ENCODE data around the gene BCL6. TPM values are rescaled to one million over a fixed set of nuclear protein-coding genes. Genes with fewer than 3 reads are reported as not detected.
"Not testable (repeated sequence)": the region's sequence is repeated elsewhere in the genome, so short reads cannot be mapped to it uniquely, and the experiment has no call there.

BCL6 gene
- total RNA-seq, 2 donors from 2014 or later: 67.8 to 158 TPM

DNA sequence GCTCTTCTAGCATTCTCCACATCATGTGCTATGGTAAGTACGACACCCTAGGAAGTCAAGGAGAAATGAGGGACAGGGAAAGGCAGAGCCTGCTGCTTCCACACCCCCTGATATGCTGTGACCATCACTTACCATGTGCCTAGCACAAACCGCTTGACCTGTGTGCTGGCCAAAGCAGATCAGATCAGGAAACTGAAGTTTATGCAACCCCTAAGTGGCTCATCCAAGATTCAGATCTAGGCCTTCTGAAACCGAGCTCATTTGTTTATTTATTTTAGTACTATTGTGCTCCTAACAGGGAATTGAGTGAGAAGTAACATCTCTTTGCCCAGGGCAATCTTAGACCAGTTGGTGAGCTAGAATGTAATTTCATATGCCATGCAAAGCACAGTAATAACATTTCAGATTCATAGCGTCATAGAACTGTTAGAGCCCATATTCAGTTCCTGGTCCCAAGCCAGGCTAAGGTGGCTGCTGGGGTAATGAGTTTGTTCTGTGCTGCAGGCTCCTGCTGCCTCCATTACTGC lies 42.7 kb downstream of the BCL6 start, which contains the start of gene RTP2:
TSS of gene RTP2 (minus strand) at position 51 of the 527 bp plus-strand sequence. CDS start 429 bp downstream, outside the sequence.
- H3K9me3 Mint-ChIP-seq: no peaks in the 10 kb centered on the region
- DNase-seq (ENCODE audit: low spot score) (no peak), ATAC-seq (no peak)
- peaks cover 0 to 4% of the 10 kb centered on the region in 2 donors for H3K27me3 Mint-ChIP-seq
- H3K36me3 Mint-ChIP-seq: no peaks in the 10 kb centered on the region
- no peak within 1 kb of the TSS for H3K4me3 Mint-ChIP-seq
- no peak within 1 kb of the TSS for H3K27ac Mint-ChIP-seq
- no peaks in the 10 kb centered on the region for H3K4me1 Mint-ChIP-seq (ENCODE audit: low read depth in 2 of 2)

DNA sequence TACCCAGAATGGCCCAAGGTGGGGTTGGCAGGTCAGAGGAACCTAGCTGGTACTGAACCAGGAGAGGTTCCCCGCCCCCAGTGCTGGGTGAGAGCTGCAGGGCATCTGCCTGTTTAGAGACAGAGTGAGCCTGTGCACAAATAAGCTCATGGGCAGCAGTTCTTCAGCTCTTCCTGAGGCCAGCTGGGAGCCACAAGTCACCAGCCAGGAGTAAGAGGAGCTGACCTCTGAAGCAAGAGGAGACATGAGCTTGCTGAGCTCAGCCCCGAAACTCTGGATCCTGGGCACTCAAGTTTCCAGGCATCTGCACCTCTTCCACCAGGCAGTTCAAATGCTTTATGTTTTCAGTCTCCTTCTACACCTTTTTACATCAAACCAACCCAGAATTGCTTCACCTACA lies 45.0 kb downstream of the BCL6 start:
- ATAC-seq (no peak), DNase-seq (ENCODE audit: low spot score) (no peak)
- H3K4me3 Mint-ChIP-seq: no peak overlapping the region
- H3K36me3 Mint-ChIP-seq: no peaks in the 10 kb centered on the region
- no peaks in the 10 kb centered on the region for H3K9me3 Mint-ChIP-seq
- H3K27me3 Mint-ChIP-seq: peaks cover 11 to 13% of the 10 kb centered on the region in 2 donors
- H3K4me1 Mint-ChIP-seq (ENCODE audit: low read depth in 2 of 2): no peaks in the 10 kb centered on the region
- no peak overlapping the region for H3K27ac Mint-ChIP-seq

DNA sequence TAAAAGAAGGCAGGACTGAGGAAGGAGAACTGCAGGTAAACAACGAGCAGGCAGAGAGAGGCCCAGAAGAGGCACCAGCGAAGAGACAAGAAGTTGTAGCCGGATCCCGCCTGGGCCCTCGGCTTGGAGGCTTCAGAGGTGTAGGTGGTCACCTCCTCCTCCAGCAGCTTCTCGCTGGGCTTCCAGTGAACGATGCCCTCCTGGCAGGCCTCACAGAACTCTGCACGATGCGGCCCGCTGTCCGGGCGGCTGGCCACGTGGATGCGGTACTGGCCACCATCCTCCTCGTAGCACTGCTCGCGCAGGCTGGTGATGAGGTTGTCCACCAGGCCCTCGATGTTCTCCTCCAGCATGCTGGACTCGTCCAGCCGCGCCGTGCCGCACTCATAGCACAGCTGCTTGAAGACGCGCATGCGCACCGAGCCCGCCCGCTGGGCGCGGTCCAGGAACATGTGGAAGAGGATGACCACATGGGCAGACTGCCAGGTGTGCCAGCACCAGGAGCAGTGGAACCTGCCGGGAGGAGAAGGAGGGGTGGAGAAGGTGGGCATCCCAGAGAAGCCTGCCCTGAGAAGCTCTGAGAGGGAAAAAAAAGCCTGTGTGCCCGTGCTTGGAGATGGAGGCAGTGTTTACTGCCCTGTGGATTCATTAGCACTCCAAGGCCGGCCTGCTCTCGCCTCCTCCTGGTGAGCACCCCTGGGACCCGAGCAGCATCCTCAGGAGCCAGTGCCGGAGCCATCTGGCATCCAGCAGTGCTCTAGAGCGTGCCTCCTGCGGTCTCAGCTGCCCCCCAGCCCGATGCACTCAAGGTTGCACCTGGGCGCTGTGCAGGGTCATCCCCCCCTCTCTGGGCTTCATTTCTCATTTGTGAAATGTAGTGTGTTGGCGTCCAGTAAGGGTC lies 46.5 kb downstream of the BCL6 start:
- ATAC-seq: peak in 1 of 2 donors; percentile 2
- DNase-seq (ENCODE audit: low spot score): no peak
- Mint-ChIP-seq H3K9me3 (no peaks in the 10 kb centered on the region), H3K4me3 (no peak overlapping the region), H3K4me1 (ENCODE audit: low read depth in 2 of 2) (no peaks in the 10 kb centered on the region), H3K27me3 (peaks cover 18 to 26% of the 10 kb centered on the region in 2 donors), H3K27ac (no peak overlapping the region), H3K36me3 (no peaks in the 10 kb centered on the region)

DNA sequence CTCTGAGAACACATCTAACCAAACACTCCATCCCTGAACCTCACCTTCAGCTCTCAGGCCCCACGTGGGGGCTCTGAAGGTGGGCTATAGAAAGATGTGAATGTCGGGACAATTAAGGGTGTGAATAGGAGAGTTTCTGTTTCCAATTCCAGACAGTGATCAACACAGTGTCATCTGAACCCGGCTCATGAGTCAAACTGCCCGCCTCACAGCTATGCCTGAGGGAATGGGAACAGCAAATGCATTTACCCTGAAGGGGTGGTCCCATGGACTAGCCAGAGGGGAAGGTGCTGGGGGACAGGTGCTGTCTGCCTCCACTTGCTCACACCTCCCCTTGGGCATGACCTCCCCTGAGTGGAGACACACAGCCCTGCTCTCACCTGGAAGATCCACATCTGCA lies 49.2 kb downstream of the BCL6 start:
- no peaks in the 10 kb centered on the region for H3K9me3 Mint-ChIP-seq
- DNase-seq (ENCODE audit: low spot score): no peak
- no peak for ATAC-seq
- no peak overlapping the region for H3K4me3 Mint-ChIP-seq
- no peak overlapping the region for H3K27ac Mint-ChIP-seq
- H3K36me3 Mint-ChIP-seq: no peaks in the 10 kb centered on the region
- H3K27me3 Mint-ChIP-seq: peaks cover 25 to 41% of the 10 kb centered on the region in 2 donors
- H3K4me1 Mint-ChIP-seq (ENCODE audit: low read depth in 2 of 2): no peaks in the 10 kb centered on the region

DNA sequence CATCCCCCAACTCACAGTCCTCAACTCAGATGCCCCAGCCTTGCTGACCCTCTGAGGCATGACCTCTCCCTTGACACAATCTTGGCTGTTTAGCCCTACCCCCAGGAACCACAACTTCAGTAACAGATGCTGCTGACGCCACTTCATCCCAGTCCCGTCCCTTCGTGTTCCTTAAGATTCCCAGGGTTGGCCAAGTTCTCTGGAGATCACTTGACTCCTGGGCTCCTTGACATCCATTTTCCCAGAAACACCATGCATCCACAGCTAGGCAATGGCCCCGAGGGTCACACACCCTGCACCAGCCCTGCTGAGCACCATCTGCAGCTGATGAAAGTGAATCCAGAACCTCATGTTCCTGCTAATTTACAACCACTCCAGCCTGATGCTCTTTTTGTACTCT lies 49.8 kb downstream of the BCL6 start:
- no peak for ATAC-seq
- no peak overlapping the region for H3K27ac Mint-ChIP-seq
- no peak overlapping the region for H3K4me3 Mint-ChIP-seq
- no peaks in the 10 kb centered on the region for H3K4me1 Mint-ChIP-seq (ENCODE audit: low read depth in 2 of 2)
- peaks cover 28 to 47% of the 10 kb centered on the region in 2 donors for H3K27me3 Mint-ChIP-seq
- no peaks in the 10 kb centered on the region for H3K36me3 Mint-ChIP-seq
- DNase-seq (ENCODE audit: low spot score): no peak
- H3K9me3 Mint-ChIP-seq: no peaks in the 10 kb centered on the region

DNA sequence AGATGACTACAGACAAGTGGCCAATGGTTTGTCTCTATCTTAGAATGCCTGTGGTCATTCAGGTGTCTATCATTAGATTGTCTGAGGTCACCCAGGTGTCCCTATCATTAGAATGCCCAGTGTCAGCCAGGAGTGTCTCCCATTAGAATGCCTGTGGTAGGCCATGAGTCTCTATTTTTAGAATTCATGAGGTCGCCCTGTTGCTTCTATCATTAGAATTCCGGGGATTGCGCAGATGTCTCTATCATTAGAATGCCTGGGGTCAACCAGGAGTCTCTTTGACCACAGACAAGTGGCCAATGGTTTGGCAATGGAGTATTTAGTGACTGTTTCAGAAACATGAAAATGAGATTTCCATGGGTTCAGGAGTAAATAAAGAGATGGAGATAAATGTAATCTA lies 50.5 kb downstream of the BCL6 start:
- Mint-ChIP-seq H3K36me3 (no peaks in the 10 kb centered on the region), H3K27ac (no peak overlapping the region), H3K27me3 (peaks cover 29 to 51% of the 10 kb centered on the region in 2 donors), H3K4me1 (ENCODE audit: low read depth in 2 of 2) (no peaks in the 10 kb centered on the region), H3K9me3 (no peaks in the 10 kb centered on the region), H3K4me3 (no peak overlapping the region)
- ATAC-seq (no peak), DNase-seq (ENCODE audit: low spot score) (no peak)

DNA sequence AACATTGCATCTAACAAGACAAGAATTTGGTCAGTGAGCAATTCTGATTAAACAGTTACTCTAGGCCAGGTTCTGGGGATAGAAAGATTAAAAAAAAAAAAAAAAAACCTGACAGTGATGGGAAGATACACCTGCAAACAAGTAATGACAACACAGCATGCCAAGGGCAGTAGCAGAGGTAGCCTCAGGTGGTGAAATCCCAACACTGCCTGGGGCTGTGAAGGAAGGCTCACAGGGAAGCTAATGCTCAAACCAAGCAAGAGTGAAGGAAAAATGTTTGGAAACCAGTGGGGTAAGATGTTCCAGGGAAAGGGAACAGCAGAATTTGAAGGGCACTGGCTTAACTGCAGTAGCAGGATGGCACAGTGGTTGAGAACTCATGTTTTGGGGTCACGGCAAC lies 51.8 kb downstream of the BCL6 start:
- no peaks in the 10 kb centered on the region for H3K9me3 Mint-ChIP-seq
- H3K27me3 Mint-ChIP-seq: peaks cover 32 to 60% of the 10 kb centered on the region in 2 donors
- no peak overlapping the region for H3K4me3 Mint-ChIP-seq
- no peaks in the 10 kb centered on the region for H3K36me3 Mint-ChIP-seq
- H3K27ac Mint-ChIP-seq: no peak overlapping the region
- no peaks in the 10 kb centered on the region for H3K4me1 Mint-ChIP-seq (ENCODE audit: low read depth in 2 of 2)
- ATAC-seq: no peak
- DNase-seq (ENCODE audit: low spot score): no peak

DNA sequence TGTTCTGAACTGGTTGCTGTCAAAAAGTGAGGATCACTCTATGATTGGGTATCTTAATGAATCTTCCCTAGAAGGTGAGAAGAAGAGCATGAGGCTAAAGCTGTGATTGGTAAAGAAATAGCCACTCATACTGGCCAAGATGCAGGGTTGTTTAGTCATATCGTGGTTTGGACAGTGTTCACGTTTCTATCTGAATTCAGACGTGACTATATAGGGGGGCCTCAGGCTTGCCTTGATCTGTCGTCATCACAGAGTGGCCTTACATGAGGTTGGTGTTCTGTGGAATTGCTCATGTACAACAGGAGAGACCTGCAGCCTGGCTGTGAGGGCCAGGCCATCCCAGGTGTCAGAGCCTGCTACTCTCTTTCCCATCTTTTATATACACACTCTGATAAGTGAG lies 55.3 kb downstream of the BCL6 start:
- peaks cover 28 to 66% of the 10 kb centered on the region in 2 donors for H3K27me3 Mint-ChIP-seq
- H3K9me3 Mint-ChIP-seq: no peaks in the 10 kb centered on the region
- DNase-seq (ENCODE audit: low spot score) (no peak), ATAC-seq (peak in 1 of 2 donors; percentile 24)
- H3K4me1 Mint-ChIP-seq (ENCODE audit: low read depth in 2 of 2): no peaks in the 10 kb centered on the region
- no peak overlapping the region for H3K4me3 Mint-ChIP-seq
- H3K36me3 Mint-ChIP-seq: no peaks in the 10 kb centered on the region
- H3K27ac Mint-ChIP-seq: no peak overlapping the region

DNA sequence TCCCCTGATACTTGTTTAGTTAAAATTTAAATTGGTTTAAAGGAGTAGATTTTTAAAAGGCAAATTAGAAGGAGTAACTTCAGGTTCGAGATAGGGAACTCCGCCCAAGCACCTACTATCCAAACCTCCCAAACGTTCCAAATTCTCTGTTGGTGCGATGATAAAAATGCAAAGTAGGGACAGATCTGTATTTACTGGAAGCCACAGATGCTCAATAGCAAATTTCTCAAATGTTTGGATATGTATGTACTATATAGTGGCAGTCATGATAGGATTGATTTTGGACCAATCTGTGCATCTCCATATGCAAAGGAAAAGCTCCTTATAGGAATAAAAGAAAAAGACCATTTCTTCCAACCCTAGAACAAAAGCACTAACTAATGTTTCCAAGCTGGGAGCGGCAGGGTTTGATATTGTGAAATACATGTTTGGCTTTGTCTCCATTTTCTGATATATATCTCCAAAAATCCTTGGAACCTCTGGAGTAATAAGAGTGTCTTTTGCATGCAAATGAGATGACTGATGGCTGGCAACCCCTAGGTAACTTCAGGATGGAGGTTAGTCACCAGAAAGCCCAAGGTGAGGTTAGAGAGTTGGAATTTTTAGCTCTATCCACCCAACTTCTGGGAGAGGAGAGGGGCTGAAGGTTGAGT lies 58.5 kb downstream of the BCL6 start:
- peaks cover 0 to 2% of the 10 kb centered on the region in 2 donors for H3K4me1 Mint-ChIP-seq (ENCODE audit: low read depth in 2 of 2)
- H3K27me3 Mint-ChIP-seq: peaks cover 22 to 63% of the 10 kb centered on the region in 2 donors
- no peaks in the 10 kb centered on the region for H3K36me3 Mint-ChIP-seq
- DNase-seq (ENCODE audit: low spot score) (no peak), ATAC-seq (no peak)
- H3K27ac Mint-ChIP-seq: no peak overlapping the region
- no peak overlapping the region for H3K4me3 Mint-ChIP-seq
- H3K9me3 Mint-ChIP-seq: no peaks in the 10 kb centered on the region

DNA sequence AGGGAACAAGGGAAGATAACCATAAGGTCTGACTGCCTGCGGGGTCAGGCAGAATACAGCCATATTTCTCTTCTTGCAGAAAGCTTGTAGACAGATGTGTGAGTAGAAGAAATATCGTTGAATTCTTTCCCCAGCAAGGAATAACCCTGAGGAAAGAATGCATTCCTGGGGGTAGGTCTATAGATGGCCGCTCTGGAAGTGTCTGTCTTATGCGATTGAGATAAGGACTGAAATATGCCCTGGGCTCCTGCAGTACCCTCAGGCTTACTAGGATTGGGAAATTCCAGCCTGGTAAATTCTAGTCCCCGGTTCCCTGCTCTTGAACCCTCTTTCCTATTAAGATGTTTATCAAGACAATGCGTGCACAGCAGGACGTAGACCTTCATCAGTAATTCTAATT lies 59.3 kb downstream of the BCL6 start:
- DNase-seq (ENCODE audit: low spot score) (no peak), ATAC-seq (no peak)
- peaks cover 0 to 2% of the 10 kb centered on the region in 2 donors for H3K4me1 Mint-ChIP-seq (ENCODE audit: low read depth in 2 of 2)
- no peaks in the 10 kb centered on the region for H3K9me3 Mint-ChIP-seq
- peaks cover 19 to 57% of the 10 kb centered on the region in 2 donors for H3K27me3 Mint-ChIP-seq
- H3K27ac Mint-ChIP-seq: no peak overlapping the region
- H3K36me3 Mint-ChIP-seq: no peaks in the 10 kb centered on the region
- no peak overlapping the region for H3K4me3 Mint-ChIP-seq

DNA sequence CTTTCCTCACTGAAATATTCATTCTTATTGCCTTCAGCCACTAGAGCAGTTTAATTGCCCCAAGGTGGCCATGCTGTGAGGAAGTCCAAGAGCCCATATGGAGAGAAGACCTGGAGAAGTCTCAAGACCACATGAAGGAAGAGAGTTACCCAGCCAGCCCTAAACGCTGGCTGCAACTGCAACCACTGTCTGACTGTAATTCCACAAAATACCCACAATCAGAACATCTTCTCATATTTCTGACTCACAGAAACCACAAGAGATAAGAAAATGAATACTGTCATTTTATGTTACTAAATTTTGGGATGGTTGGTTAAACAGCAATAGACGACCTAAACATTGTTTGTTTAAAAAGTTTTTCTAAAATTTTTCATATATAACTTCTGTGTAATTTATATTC lies 60.4 kb downstream of the BCL6 start:
- no peak overlapping the region for H3K4me3 Mint-ChIP-seq
- DNase-seq (ENCODE audit: low spot score) (no peak), ATAC-seq (peak in 1 of 2 donors; percentile 46)
- H3K9me3 Mint-ChIP-seq: no peaks in the 10 kb centered on the region
- no peak overlapping the region for H3K27ac Mint-ChIP-seq
- H3K27me3 Mint-ChIP-seq: peaks cover 17 to 50% of the 10 kb centered on the region in 2 donors
- H3K4me1 Mint-ChIP-seq (ENCODE audit: low read depth in 2 of 2): peaks cover 0 to 2% of the 10 kb centered on the region in 2 donors
- H3K36me3 Mint-ChIP-seq: no peaks in the 10 kb centered on the region

DNA sequence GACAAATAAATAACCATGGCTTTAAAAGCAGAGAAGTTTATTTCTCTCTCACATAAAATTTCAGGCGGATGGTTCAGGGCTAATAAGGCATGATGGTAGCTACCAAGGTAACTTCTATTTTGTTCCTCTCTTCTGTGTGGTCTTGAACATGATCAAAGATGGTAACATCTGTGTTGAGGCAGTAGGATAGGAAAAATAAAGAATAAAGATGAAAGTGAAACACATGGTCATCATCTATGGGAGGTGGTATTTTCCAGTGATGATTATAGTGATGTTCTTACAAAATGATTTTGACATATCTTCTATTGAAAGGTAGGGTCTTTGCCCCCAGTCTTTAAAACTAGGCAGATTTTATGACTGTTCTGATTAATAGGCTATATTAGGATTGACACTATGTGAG lies 60.8 kb downstream of the BCL6 start:
- Mint-ChIP-seq H3K4me3 (no peak overlapping the region), H3K27me3 (peaks cover 17 to 50% of the 10 kb centered on the region in 2 donors), H3K9me3 (no peaks in the 10 kb centered on the region), H3K27ac (no peak overlapping the region), H3K4me1 (ENCODE audit: low read depth in 2 of 2) (peaks cover 3 to 5% of the 10 kb centered on the region in 2 donors), H3K36me3 (no peaks in the 10 kb centered on the region)
- ATAC-seq: no peak
- no peak for DNase-seq (ENCODE audit: low spot score)

DNA sequence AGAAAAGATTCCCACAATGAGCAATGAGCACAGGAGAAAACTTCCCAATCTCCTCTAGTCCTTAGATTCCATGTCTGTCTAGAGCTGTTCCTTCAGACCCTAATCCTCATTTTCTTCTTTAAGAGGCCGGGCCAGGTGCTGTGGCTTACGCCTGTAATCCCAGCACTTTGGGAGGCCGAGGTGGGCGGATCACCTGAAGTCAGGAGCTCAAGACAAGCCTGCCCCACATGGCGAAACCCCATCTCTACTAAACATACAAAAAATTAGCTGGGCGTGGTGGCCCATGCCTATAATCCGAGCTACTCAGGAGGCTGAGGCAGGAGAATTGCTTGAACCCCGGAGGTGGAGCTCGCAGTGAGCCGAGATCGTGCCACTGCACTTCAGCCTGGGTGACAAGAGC lies 63.5 kb downstream of the BCL6 start:
- DNase-seq (ENCODE audit: low spot score); ATAC-seq; H3K27ac Mint-ChIP-seq; H3K36me3 Mint-ChIP-seq; H3K9me3 Mint-ChIP-seq; H3K4me3 Mint-ChIP-seq; H3K4me1 Mint-ChIP-seq (ENCODE audit: low read depth in 2 of 2): not testable (repeated sequence)
- peaks cover 19 to 61% of the 10 kb centered on the region in 2 donors for H3K27me3 Mint-ChIP-seq

Measured in natural killer cell treated with Interleukin-12 subunit alpha and Interleukin-12 subunit beta and Interleukin-15 and Interleukin-18, amount 100 ng/mL, for 72 hours (primary cell).